Body of pancreas (tissue), 4 donors: ENCODE data around the gene RGS21.

Experiments used
- CTCF ChIP-seq, 7 experiments: fragments of 450-650 bp in 4 of 7; fragments of 200-600 bp in 3 of 7; sonication (generic) in 3 of 7; IDR thresholded peaks; one replicate each; pipeline ENCODE4 v1.5.1; 2016 to 2019; ENCODE audit warnings: antibody characterized with exemption in 7 of 7
- POLR2A ChIP-seq, 3 donors: fragments of 450-650 bp; IDR thresholded peaks; one replicate each; pipeline ENCODE4 v1.6.1; 2016; ENCODE audit warnings: antibody characterized with exemption in 3 of 3, mild to moderate bottlenecking in 2 of 3

DNA sequence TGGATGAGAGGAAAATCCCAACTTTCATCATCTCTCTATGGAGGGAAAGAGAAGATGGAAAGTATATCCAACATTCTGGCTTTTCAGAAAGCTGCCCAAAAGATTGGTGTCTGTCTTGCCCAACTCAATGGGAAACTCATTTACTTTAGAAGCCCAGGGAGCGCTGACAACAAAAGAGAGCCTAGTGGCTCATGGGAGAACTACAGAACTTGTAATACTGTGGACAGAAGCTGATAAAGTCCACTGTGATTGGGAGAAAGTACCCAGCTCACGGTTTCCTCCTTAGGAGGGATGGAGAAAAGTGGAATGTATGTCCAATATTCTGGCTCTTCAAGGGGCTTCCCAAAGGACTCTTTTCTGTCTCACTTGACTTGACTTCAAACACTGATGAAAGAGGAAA lies 66.0 kb downstream of the RGS21 start:
- TF ChIP-seq CTCF (IDR thresholded peaks at IDR 0.05) (no peak), POLR2A (IDR thresholded peaks at IDR 0.05) (no peak)
